ENCODE measurements around the gene NAA10.

NAA10 gene

GRCh38 chrX:153953342-153953830 is 18.5 kb upstream of the NAA10 start:
- Histone ChIP-seq H3K4me3 (peak overlapping the region; percentile 32), H3K27ac (peak overlapping the region; percentile 70 to 84)
- peak; percentile 95 for TF ChIP-seq CTCF (IDR thresholded peaks at IDR 0.05)
- DNase-seq (ENCODE audit: low spot score) = no peak

GRCh38 chrX:153952373-153953026 is 17.7 kb upstream of the NAA10 start:
- Histone ChIP-seq H3K4me3 (no peak overlapping the region), H3K27ac (peak overlapping the region; percentile 70 to 84)
- no peak for DNase-seq (ENCODE audit: low spot score)
- no peak for TF ChIP-seq CTCF (IDR thresholded peaks at IDR 0.05)

GRCh38 chrX:153951683-153952372 is 17.0 kb upstream of the NAA10 start:
- Histone ChIP-seq H3K27ac (peak overlapping the region; percentile 70 to 84), H3K4me3 (no peak overlapping the region)
- no peak for DNase-seq (ENCODE audit: low spot score)
- no peak for TF ChIP-seq CTCF (IDR thresholded peaks at IDR 0.05)

GRCh38 chrX:153950127-153950526 is 15.3 kb upstream of the NAA10 start:
- Histone ChIP-seq H3K27ac (peak overlapping the region in 1 of 2 donors; percentile 25), H3K4me3 (no peak overlapping the region)
- DNase-seq (ENCODE audit: low spot score) = no peak
- no peak for TF ChIP-seq CTCF (IDR thresholded peaks at IDR 0.05)

GRCh38 chrX:153948847-153949805 is 14.3 kb upstream of the NAA10 start:
- no peak overlapping the region for H3K4me3 ChIP-seq
- TF ChIP-seq CTCF (IDR thresholded peaks at IDR 0.05) = no peak
- H3K27ac ChIP-seq = peak overlapping the region in 1 of 2 donors; percentile 38
- no peak for DNase-seq (ENCODE audit: low spot score)

GRCh38 chrX:153948002-153948466 is 13.2 kb upstream of the NAA10 start:
- DNase-seq (ENCODE audit: low spot score) = no peak
- no peak for TF ChIP-seq CTCF (IDR thresholded peaks at IDR 0.05)
- peak overlapping the region in 1 of 2 donors; percentile 71 for H3K27ac ChIP-seq
- no peak overlapping the region for H3K4me3 ChIP-seq
